Spinal cord (tissue), 10 donors: ENCODE measurements around the gene ZNF714. TPM values are rescaled to one million over a fixed set of nuclear protein-coding genes. Genes with fewer than 3 reads are reported as not detected.
A peak's percentile ranks its signal among the peaks of the same experiment; 100 is the strongest.

Experiments used
- DNase-seq, 6 donors: peaks; one replicate each; pipeline versions ENCODE4 v3.0.0 to v3.0.0-alpha.2; 2013 to 2015; ENCODE audit warnings: low spot score in 6 of 6, low read depth in 4 of 6
- H3K27ac ChIP-seq: one replicate; pipeline ENCODE4 v1.5.1; 2013; ENCODE audit warnings: low read depth, low read length, control low read depth
- H3K27me3 ChIP-seq: one replicate; pipeline ENCODE4 v1.6.1; 2013; ENCODE audit warnings: low read length; ENCODE audit not compliant: control insufficient read depth, insufficient read depth
- H3K36me3 ChIP-seq: one replicate; pipeline ENCODE4 v1.6.1; 2013; ENCODE audit warnings: low read length; ENCODE audit not compliant: control insufficient read depth, insufficient read depth
- H3K4me1 ChIP-seq: one replicate; pipeline ENCODE4 v1.6.1; 2013; ENCODE audit warnings: low read length; ENCODE audit not compliant: control insufficient read depth, insufficient read depth
- H3K4me3 ChIP-seq: one replicate; pipeline ENCODE4 v1.5.1; 2013; ENCODE audit warnings: low read depth, low read length, control low read depth
- H3K9me3 ChIP-seq: one replicate; pipeline ENCODE4 v1.6.1; 2013; ENCODE audit warnings: low read length; ENCODE audit not compliant: control insufficient read depth, insufficient read depth
- WGBS: methylation state at CpG from one replicate; pipeline ENCODE4 v1.1.5; 2013; ENCODE audit warnings: missing lambda C conversion rate; ENCODE audit not compliant: insufficient coverage; 5-methylcytosine and 5-hydroxymethylcytosine counted together
- long read RNA-seq, 4 donors: transcript quantifications; one replicate each; lab custom pipeline, GENCODE V29; 2026
- polyA plus RNA-seq, 2 donors: library from polyadenylated mRNA; unstranded; fragments of 120-200 nt; gene quantifications; one replicate each; pipeline ENCODE4 v1.2.1, GENCODE V29; 2013; ENCODE audit not compliant: insufficient read length in 2 of 2
- total RNA-seq, 2 donors: library from RNA; depleted of rRNA in 1 of 2; stranded (reverse); fragments of 120-200 nt in 1 of 2; fragments of >200 nt in 1 of 2; gene quantifications; one replicate each; pipeline versions ENCODE4 v1.2.3 to v1.2.4, GENCODE V29; 2013 to 2014
- donor health status: healthy.

ZNF714 gene
- total RNA-seq (10 to 100 TPM; 16.3 to 35.3 TPM), polyA plus RNA-seq (10 to 100 TPM; 14.4 to 19.7 TPM)
- long read RNA-seq, donor 1, partial matches to known transcripts = 14 of 16 reads
- long read RNA-seq, donor 1, other reads (novel, unspliced or antisense) = 0 of 16 reads
- long read RNA-seq, donor 2, partial matches to known transcripts = 0 of 1 reads
- long read RNA-seq, donor 2, other reads (novel, unspliced or antisense) = 0 of 1 reads
- long read RNA-seq, donor 3, full-length matches to known transcripts = 1 of 1 reads
- long read RNA-seq, donor 3, partial matches to known transcripts = 0 of 1 reads
- long read RNA-seq, donor 3, other reads (novel, unspliced or antisense) = 0 of 1 reads
- long read RNA-seq, donor 4, partial matches to known transcripts = 0 of 1 reads
- long read RNA-seq, donor 4, other reads (novel, unspliced or antisense) = 0 of 1 reads

- Histone ChIP-seq H3K4me3 (peak within 1 kb of the TSS; percentile 56), H3K27me3 (no peaks in the 10 kb centered on the region), H3K9me3 (no peaks in the 10 kb centered on the region), H3K27ac (peak within 1 kb of the TSS; percentile 65), H3K4me1 (peaks cover 5% of the 10 kb centered on the region), H3K36me3 (peaks cover 6% of the 10 kb centered on the region)
- WGBS = 27% methylated on average over 29 of the region's 38 CpGs
- DNase-seq = peak; percentile 77 to 99 (median 90)
Measured at GRCh38 chr19:21082011-21082975, at the start of gene ZNF714. Gene ZNF714 (plus strand): TSS chr19:21082203. CDS start chr19:21098269, 16,066 bp downstream.

- Histone ChIP-seq H3K9me3 (peaks cover 6% of the 10 kb centered on the region), H3K36me3 (peaks cover 7% of the 10 kb centered on the region), H3K27ac (no peak overlapping the region), H3K27me3 (no peaks in the 10 kb centered on the region), H3K4me3 (no peak overlapping the region), H3K4me1 (no peaks in the 10 kb centered on the region)
- DNase-seq = no peak
Measured at GRCh38 chr19:21045028-21045427, 37.0 kb upstream of the ZNF714 start.

DNA sequence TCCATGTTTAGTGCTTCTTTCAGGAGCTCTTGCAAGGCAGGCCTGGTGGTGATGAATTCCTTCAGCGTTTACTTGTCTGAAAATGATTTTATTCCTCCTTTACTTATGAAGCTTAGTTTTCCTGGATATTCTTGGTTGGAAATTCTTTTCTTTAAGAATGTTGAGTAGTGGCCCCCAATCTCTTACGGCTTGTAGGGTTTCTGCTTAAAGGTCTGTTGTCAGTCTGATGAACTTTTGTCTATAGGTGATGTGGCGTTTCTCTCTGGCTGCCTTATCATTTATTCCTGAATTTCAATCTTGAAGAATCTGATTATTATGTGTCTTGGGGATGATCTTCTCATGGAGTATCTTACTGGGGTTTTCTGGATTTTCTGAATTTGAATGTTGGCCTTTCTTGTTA lies 35.5 kb upstream of the ZNF714 start:
- no peaks in the 10 kb centered on the region for H3K4me1 ChIP-seq
- WGBS = no CpG with 5 or more reads among the region's 3 CpGs
- no peak overlapping the region for H3K4me3 ChIP-seq
- H3K27me3 ChIP-seq = no peaks in the 10 kb centered on the region
- H3K27ac ChIP-seq = no peak overlapping the region
- H3K9me3 ChIP-seq = peaks cover 6% of the 10 kb centered on the region
- no peak for DNase-seq
- peaks cover 7% of the 10 kb centered on the region for H3K36me3 ChIP-seq

DNA sequence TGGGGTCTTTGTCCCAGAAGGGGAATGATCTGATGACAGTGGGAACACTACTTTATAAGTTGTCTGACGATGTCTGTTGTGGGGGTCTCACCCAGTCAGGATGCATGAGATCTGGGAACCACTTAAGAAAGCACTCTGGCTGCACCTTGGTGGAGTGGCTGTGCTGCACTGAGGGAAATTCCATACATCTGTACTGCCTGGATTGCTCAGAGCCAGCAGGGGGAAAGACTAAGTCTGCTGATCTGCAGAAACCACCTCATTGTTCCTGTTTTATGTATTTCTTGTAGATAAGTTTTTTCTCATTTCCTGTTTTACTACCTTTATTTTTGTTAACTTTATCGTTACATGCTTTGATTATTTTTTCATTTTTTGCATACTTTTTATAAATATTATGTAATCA lies 34.3 kb upstream of the ZNF714 start:
- 100% methylated on average over 1 of the region's 2 CpGs for WGBS
- Histone ChIP-seq H3K9me3 (peaks cover 3% of the 10 kb centered on the region), H3K4me1 (no peaks in the 10 kb centered on the region), H3K27ac (no peak overlapping the region), H3K4me3 (no peak overlapping the region), H3K36me3 (no peaks in the 10 kb centered on the region), H3K27me3 (no peaks in the 10 kb centered on the region)
- no peak for DNase-seq

DNA sequence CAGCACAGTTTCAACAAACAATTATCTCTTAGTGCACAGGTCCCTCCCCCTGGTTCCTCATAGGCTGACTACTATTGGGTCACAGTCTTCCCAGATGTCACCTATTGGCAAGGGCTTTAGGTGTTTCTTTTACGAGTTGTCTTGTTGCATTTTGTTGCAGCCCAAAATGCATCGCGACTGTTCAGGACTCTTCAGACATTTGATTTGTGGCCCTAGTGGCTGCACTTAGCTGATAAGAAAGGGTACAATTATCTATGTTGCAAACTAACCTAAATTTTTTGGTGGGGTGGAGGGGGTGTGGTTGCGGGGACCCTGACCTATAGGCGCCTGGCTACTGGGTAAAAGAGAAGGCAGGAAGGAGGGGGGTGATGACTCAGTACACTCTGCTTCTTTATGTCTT lies 29.1 kb upstream of the ZNF714 start:
- Histone ChIP-seq H3K27ac (no peak overlapping the region), H3K36me3 (peaks cover 15% of the 10 kb centered on the region), H3K27me3 (no peaks in the 10 kb centered on the region), H3K9me3 (peaks cover 2% of the 10 kb centered on the region), H3K4me1 (no peaks in the 10 kb centered on the region), H3K4me3 (no peak overlapping the region)
- no peak for DNase-seq
- WGBS = no CpG with 5 or more reads among the region's 5 CpGs

DNA sequence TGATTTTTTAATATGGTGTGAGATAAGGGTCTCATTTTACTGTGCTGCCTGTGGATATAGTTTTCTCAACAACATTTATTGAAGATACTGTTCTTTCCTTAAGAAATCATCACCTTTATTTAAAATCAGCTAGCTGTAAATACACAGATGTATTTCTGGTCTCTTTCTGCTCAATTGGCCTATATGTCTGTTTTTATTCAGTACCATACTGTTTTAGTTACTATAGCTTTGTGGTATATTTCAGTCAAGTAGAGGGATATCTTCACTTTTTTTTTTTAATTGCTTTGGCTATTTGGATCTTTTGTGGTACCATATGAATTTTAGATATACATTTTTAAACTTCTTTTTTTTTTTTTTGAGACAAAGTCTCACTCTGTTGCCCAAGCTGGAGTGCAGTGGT lies 16.7 kb upstream of the ZNF714 start:
- DNase-seq = no peak
- Histone ChIP-seq H3K27me3 (no peaks in the 10 kb centered on the region), H3K36me3 (peaks cover 6% of the 10 kb centered on the region), H3K4me3 (no peak overlapping the region), H3K4me1 (no peaks in the 10 kb centered on the region), H3K9me3 (peaks cover 2% of the 10 kb centered on the region), H3K27ac (no peak overlapping the region)

GRCh38 chr19:21084343-21084742 lies 2.3 kb downstream of the ZNF714 start:
- no CpG with 5 or more reads among the region's 1 CpG for WGBS
- no peak for DNase-seq
- Histone ChIP-seq H3K4me1 (peaks cover 5% of the 10 kb centered on the region), H3K27ac (no peak overlapping the region), H3K9me3 (no peaks in the 10 kb centered on the region), H3K4me3 (no peak overlapping the region), H3K27me3 (no peaks in the 10 kb centered on the region), H3K36me3 (peaks cover 6% of the 10 kb centered on the region)

- DNase-seq = no peak
- 100% methylated on average over 2 of the region's 3 CpGs for WGBS
Measured at GRCh38 chr19:21087871-21088270, 5.9 kb downstream of the ZNF714 start.

DNA sequence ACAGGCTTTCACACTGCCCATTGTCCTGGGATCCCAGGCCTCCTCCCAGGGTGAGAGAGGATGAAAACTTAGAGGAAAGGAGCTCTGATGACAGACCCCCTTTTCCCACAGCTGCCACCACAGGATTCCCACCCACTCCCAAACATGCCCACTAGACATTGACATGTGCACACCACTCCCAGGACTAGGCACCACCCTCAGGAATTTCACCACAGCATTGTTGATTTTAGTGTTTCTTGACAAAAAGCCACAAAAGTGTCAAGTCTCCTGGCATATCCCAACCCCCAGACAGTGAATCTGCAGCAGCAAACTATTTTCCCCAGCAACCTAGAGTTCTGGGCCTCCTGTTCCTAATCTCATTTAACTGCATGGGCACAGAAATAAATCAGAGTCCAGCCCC lies 10.1 kb downstream of the ZNF714 start:
- no peaks in the 10 kb centered on the region for H3K9me3 ChIP-seq
- H3K4me1 ChIP-seq = no peaks in the 10 kb centered on the region
- no peak overlapping the region for H3K4me3 ChIP-seq
- no peaks in the 10 kb centered on the region for H3K27me3 ChIP-seq
- no peak for DNase-seq
- H3K27ac ChIP-seq = no peak overlapping the region
- H3K36me3 ChIP-seq = no peaks in the 10 kb centered on the region

More at GRCh38 chr19:21087871-21088270, 5.9 kb downstream of the ZNF714 start:
- H3K27me3 ChIP-seq = no peaks in the 10 kb centered on the region
- no peaks in the 10 kb centered on the region for H3K36me3 ChIP-seq
- no peaks in the 10 kb centered on the region for H3K9me3 ChIP-seq
- no peak overlapping the region for H3K4me3 ChIP-seq
- peaks cover 4% of the 10 kb centered on the region for H3K4me1 ChIP-seq
- no peak overlapping the region for H3K27ac ChIP-seq
